Activated naive CD8-positive, alpha-beta T cell treated with anti-CD3 and anti-CD28 coated beads, Interleukin-2, amount 50 U/mL, for 24 hours (primary cell): ENCODE data around the gene ARHGAP23.
"Not testable (repeated sequence)": the region's sequence is repeated elsewhere in the genome, so short reads cannot be mapped to it uniquely, and the experiment has no call there.

Source experiments
- ATAC-seq: fragments of 150-1000 bp; cut with Tn5 transposase; one replicate; pipeline ENCODE4 v1.10.0; 2021
- DNase-seq: peaks from one replicate; pipeline ENCODE4 v3.0.0; 2021
- H3K27ac Mint-ChIP-seq: one replicate; pipeline ENCODE4 v1.8.0; 2021; ENCODE audit warnings: mild to moderate bottlenecking, mixed read lengths
- H3K27me3 Mint-ChIP-seq: one replicate; pipeline ENCODE4 v1.8.0; 2021; ENCODE audit warnings: mixed read lengths
- H3K36me3 Mint-ChIP-seq: one replicate; pipeline ENCODE4 v1.8.0; 2021; ENCODE audit warnings: low read depth, mixed read lengths
- H3K4me1 Mint-ChIP-seq: one replicate; pipeline ENCODE4 v1.8.0; 2021; ENCODE audit warnings: mixed read lengths
- H3K4me3 Mint-ChIP-seq: one replicate; pipeline ENCODE4 v1.8.0; 2021; ENCODE audit warnings: mild to moderate bottlenecking, moderate library complexity, mixed read lengths
- H3K9me3 Mint-ChIP-seq: one replicate; pipeline ENCODE4 v1.8.0; 2021; ENCODE audit warnings: mixed read lengths

Gene ARHGAP23

GRCh38 chr17:38498353-38498752, 70.1 kb downstream of the ARHGAP23 start:
- DNase-seq (no peak), ATAC-seq (no peak)
- Mint-ChIP-seq H3K36me3 (no peaks in the 10 kb centered on the region), H3K4me3 (no peak overlapping the region), H3K9me3 (no peaks in the 10 kb centered on the region), H3K27ac (no peak overlapping the region), H3K4me1 (no peaks in the 10 kb centered on the region), H3K27me3 (no peaks in the 10 kb centered on the region)

- not testable (repeated sequence) for H3K27ac Mint-ChIP-seq, H3K27me3 Mint-ChIP-seq, ATAC-seq, H3K4me3 Mint-ChIP-seq, DNase-seq, H3K36me3 Mint-ChIP-seq, H3K9me3 Mint-ChIP-seq, H3K4me1 Mint-ChIP-seq
Measured at GRCh38 chr17:38499230-38499629, 71.0 kb downstream of the ARHGAP23 start.

- DNase-seq, H3K27me3 Mint-ChIP-seq, H3K36me3 Mint-ChIP-seq, H3K27ac Mint-ChIP-seq, H3K9me3 Mint-ChIP-seq, ATAC-seq, H3K4me3 Mint-ChIP-seq, H3K4me1 Mint-ChIP-seq: not testable (repeated sequence)
Measured at GRCh38 chr17:38501718-38502117, 73.5 kb downstream of the ARHGAP23 start.

GRCh38 chr17:38503286-38503913, 75.1 kb downstream of the ARHGAP23 start:
- not testable (repeated sequence) for H3K27me3 Mint-ChIP-seq, ATAC-seq, H3K4me1 Mint-ChIP-seq, H3K4me3 Mint-ChIP-seq, H3K36me3 Mint-ChIP-seq, DNase-seq, H3K9me3 Mint-ChIP-seq, H3K27ac Mint-ChIP-seq

- DNase-seq (no peak), ATAC-seq (no peak)
- H3K27ac Mint-ChIP-seq = no peak overlapping the region
- no peaks in the 10 kb centered on the region for H3K36me3 Mint-ChIP-seq
- no peak overlapping the region for H3K4me3 Mint-ChIP-seq
- H3K4me1 Mint-ChIP-seq = no peaks in the 10 kb centered on the region
- H3K27me3 Mint-ChIP-seq = peaks cover 15% of the 10 kb centered on the region
- H3K9me3 Mint-ChIP-seq = no peaks in the 10 kb centered on the region
Measured at GRCh38 chr17:38504216-38504615, 76.0 kb downstream of the ARHGAP23 start.

GRCh38 chr17:38507436-38507835, 79.2 kb downstream of the ARHGAP23 start:
- H3K9me3 Mint-ChIP-seq = no peaks in the 10 kb centered on the region
- no peak for ATAC-seq
- H3K4me1 Mint-ChIP-seq = peaks cover 7% of the 10 kb centered on the region
- peaks cover 36% of the 10 kb centered on the region for H3K27me3 Mint-ChIP-seq
- no peak overlapping the region for H3K27ac Mint-ChIP-seq
- no peak overlapping the region for H3K4me3 Mint-ChIP-seq
- H3K36me3 Mint-ChIP-seq = no peaks in the 10 kb centered on the region
- no peak for DNase-seq

- H3K27me3 Mint-ChIP-seq = peaks cover 39% of the 10 kb centered on the region
- peaks cover 7% of the 10 kb centered on the region for H3K4me1 Mint-ChIP-seq
- H3K4me3 Mint-ChIP-seq = no peak overlapping the region
- DNase-seq (no peak), ATAC-seq (no peak)
- H3K36me3 Mint-ChIP-seq = no peaks in the 10 kb centered on the region
- no peaks in the 10 kb centered on the region for H3K9me3 Mint-ChIP-seq
- no peak overlapping the region for H3K27ac Mint-ChIP-seq
Measured at GRCh38 chr17:38507921-38508569, 79.8 kb downstream of the ARHGAP23 start.

GRCh38 chr17:38508570-38508950, 80.3 kb downstream of the ARHGAP23 start:
- H3K36me3 Mint-ChIP-seq = no peaks in the 10 kb centered on the region
- peaks cover 42% of the 10 kb centered on the region for H3K27me3 Mint-ChIP-seq
- DNase-seq = no peak
- H3K4me1 Mint-ChIP-seq = peaks cover 7% of the 10 kb centered on the region
- no peak overlapping the region for H3K4me3 Mint-ChIP-seq
- no peak for ATAC-seq
- no peaks in the 10 kb centered on the region for H3K9me3 Mint-ChIP-seq
- H3K27ac Mint-ChIP-seq = no peak overlapping the region

GRCh38 chr17:38508954-38509771, 80.9 kb downstream of the ARHGAP23 start:
- peak overlapping the region; percentile 76 for H3K4me3 Mint-ChIP-seq
- H3K27me3 Mint-ChIP-seq = peaks cover 43% of the 10 kb centered on the region
- peak overlapping the region; percentile 73 for H3K27ac Mint-ChIP-seq
- DNase-seq (peak; percentile 81), ATAC-seq (peak; percentile 81)
- H3K9me3 Mint-ChIP-seq = no peaks in the 10 kb centered on the region
- H3K36me3 Mint-ChIP-seq = no peaks in the 10 kb centered on the region
- H3K4me1 Mint-ChIP-seq = peaks cover 7% of the 10 kb centered on the region

- no peaks in the 10 kb centered on the region for H3K9me3 Mint-ChIP-seq
- DNase-seq (no peak), ATAC-seq (no peak)
- peaks cover 43% of the 10 kb centered on the region for H3K27me3 Mint-ChIP-seq
- H3K4me1 Mint-ChIP-seq = peaks cover 7% of the 10 kb centered on the region
- no peaks in the 10 kb centered on the region for H3K36me3 Mint-ChIP-seq
- H3K27ac Mint-ChIP-seq = peak overlapping the region; percentile 73
- peak overlapping the region; percentile 76 for H3K4me3 Mint-ChIP-seq
Measured at GRCh38 chr17:38509772-38510420, 81.6 kb downstream of the ARHGAP23 start.

- Mint-ChIP-seq H3K27ac (no peak overlapping the region), H3K36me3 (no peaks in the 10 kb centered on the region), H3K4me3 (no peak overlapping the region), H3K4me1 (peaks cover 7% of the 10 kb centered on the region), H3K27me3 (peaks cover 44% of the 10 kb centered on the region), H3K9me3 (no peaks in the 10 kb centered on the region)
- DNase-seq = no peak
- ATAC-seq = no peak
Measured at GRCh38 chr17:38510421-38511149, 82.3 kb downstream of the ARHGAP23 start.

- H3K4me3 Mint-ChIP-seq = no peak overlapping the region
- ATAC-seq (no peak), DNase-seq (no peak)
- H3K27ac Mint-ChIP-seq = no peak overlapping the region
- no peaks in the 10 kb centered on the region for H3K9me3 Mint-ChIP-seq
- H3K4me1 Mint-ChIP-seq = peaks cover 7% of the 10 kb centered on the region
- H3K36me3 Mint-ChIP-seq = no peaks in the 10 kb centered on the region
- H3K27me3 Mint-ChIP-seq = peaks cover 44% of the 10 kb centered on the region
Measured at GRCh38 chr17:38511150-38512108, 83.2 kb downstream of the ARHGAP23 start.

- H3K27me3 Mint-ChIP-seq = peaks cover 46% of the 10 kb centered on the region
- H3K4me1 Mint-ChIP-seq = peaks cover 7% of the 10 kb centered on the region
Measured at GRCh38 chr17:38512473-38513058, 84.3 kb downstream of the ARHGAP23 start.

More at GRCh38 chr17:38512473-38513058, 84.3 kb downstream of the ARHGAP23 start:
- no peak for DNase-seq
- H3K27ac Mint-ChIP-seq = no peak overlapping the region
- H3K9me3 Mint-ChIP-seq = no peaks in the 10 kb centered on the region
- no peaks in the 10 kb centered on the region for H3K36me3 Mint-ChIP-seq
- H3K4me3 Mint-ChIP-seq = no peak overlapping the region
- no peak for ATAC-seq
